CD4-positive, alpha-beta T cell treated with Interleukin-17A for 4 hours (primary cell): ENCODE data around the gene TTC34.
"Not testable (repeated sequence)": the region's sequence is repeated elsewhere in the genome, so short reads cannot be mapped to it uniquely, and the experiment has no call there.

ENCODE experiments used
- DNase-seq: peaks from one replicate; pipeline ENCODE4 v3.0.0-alpha.2; 2020; ENCODE audit warnings: mixed read lengths

Gene TTC34

GRCh38 chr1:2810899-2811532 is 9.5 kb upstream of the TTC34 start:
- DNase-seq: no peak

GRCh38 chr1:2810281-2810680 is 8.8 kb upstream of the TTC34 start:
- no peak for DNase-seq

DNA sequence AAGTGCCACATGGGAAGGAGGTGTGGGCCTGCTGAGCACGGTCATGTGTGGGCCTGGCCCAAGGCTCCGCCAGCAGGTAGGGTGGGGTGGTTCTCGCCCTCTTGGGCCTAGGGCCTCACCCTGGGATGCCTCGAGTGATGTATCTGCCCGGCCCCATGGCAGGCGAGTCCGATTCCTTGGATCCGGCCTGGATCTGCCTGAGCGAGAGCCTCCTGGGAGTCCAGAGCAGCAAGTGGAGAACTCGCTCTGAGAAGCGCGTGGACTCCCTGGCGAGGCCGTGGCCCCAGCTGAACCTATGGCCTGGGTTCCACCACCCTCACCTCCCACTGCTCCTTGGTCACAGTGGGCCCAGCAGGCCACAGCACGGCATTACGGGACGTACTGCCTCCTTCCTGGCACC is 8.2 kb upstream of the TTC34 start:
- DNase-seq: no peak

GRCh38 chr1:2808831-2809605 is 7.5 kb upstream of the TTC34 start:
- DNase-seq: no peak

GRCh38 chr1:2808386-2808705 is 6.9 kb upstream of the TTC34 start:
- DNase-seq: no peak

GRCh38 chr1:2807678-2808385 is 6.3 kb upstream of the TTC34 start:
- no peak for DNase-seq

DNA sequence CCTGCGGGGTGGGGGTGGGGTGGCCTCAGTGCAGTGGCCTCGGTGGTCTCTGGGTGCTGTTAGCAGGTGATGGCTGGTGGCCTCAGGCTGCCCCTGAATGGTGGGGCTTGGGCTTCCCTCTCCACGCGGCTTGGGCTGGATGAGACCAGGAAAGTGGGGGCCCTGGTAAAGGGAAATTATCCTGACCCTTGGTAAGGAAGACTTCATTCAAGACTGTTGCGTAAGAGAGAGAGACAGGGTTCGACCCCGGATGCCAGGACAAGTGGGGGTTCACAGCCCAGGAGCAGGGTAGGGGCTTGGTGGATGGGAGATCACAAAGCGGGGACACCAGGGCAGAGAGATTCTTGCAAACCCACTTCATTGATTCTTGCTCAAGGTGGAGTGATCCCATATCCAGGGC is 5.5 kb upstream of the TTC34 start:
- no peak for DNase-seq

DNA sequence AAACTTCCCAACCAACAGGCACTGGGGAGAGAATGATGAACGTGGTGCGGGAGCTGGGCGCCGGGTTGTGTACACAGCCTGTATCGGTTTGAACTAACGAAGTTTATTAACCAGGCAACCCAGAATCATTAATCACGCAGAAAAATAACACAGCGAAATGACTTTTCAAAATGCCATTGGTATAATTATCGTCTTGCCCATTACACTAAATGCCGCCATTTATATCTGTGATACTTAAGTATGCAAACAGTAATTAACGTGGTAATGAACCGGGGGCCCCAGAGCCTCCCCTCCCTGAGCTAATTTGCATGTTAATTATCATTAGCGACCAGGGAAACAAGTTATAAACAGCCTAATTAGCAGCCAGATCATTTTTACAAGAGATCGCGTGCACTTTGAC is 5.1 kb upstream of the TTC34 start:
- no peak for DNase-seq

GRCh38 chr1:2805801-2806430 is 4.4 kb upstream of the TTC34 start:
- no peak for DNase-seq

DNA sequence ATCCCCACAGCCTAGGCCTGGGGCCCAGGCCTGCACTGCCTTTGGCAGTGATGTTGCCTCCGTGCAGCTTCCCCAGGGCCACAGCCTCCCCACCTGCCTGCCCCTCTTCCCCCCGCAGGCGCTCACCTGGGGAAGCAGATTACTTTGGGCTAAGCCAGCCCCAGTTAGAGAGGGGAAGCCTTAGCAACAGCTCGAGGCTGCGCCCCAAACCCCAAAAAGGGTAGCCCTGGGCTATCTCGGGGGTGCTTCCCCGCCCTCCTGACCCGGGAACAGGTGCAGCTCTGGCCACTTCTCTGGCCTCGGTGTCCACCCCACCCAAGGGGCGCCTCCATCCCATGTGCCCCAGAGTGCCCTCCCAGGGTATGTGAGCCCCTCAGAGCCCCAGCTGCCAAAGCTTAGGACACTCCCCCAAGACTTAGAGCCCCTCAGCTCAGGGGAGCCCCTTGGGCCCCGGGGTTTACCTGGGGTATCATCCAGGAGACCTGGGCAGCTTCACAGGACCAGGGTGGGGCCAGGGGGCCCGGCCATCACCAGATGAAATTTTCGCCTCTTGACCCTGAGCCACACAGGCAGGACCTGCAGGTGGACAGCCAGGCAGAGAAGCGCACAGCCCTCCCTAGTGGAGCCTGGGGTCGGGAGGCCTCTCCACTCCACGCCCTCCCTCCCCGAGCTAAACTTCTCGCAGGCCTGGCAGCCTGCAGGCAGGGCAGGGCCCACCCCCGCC is 3.3 kb upstream of the TTC34 start:
- DNase-seq: no peak

GRCh38 chr1:2803931-2804627 is 2.6 kb upstream of the TTC34 start:
- no peak for DNase-seq

DNA sequence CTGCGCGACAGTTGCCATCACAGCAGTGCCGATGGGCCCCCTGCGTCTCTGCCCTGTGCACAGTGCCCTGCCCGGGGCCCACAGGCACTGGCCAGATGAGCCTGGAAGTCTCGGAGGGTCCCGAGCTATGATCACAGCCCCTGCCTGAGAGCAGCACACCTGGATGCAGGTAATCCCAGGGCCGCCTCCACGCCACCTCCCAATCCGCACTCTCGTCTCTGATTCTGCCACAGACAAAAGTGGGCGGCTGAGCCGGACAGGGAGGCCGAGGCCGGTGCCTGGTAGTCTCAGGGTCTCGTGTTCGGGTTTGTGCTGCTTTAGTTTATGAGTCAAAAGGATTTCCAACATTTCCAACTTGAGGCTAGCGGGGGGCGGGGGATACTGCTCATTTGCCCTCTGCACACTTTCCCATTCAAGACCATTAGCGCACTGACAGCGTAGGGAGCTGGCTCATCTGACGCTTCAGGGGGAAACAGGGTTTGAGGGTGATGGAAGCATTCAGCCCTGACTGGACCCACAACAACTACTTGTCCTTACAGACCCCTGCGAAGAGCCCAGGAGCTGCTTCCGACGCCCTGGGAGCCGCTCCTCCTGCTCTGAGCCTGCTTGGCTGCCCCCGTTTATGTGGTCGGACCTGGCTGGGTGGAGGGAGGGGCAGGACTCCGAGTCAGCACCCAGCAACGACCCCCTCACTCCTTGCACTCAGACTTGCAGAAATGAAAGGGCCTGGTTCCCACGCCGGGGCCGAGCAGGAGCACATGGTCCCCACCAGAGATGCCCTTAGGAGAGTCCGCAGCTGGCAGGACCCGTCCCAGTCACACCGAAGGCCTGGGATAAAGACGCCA is 1.8 kb upstream of the TTC34 start:
- no peak for DNase-seq

- no peak for DNase-seq
Observed at GRCh38 chr1:2802421-2802961, 998 bp upstream of the TTC34 start.

DNA sequence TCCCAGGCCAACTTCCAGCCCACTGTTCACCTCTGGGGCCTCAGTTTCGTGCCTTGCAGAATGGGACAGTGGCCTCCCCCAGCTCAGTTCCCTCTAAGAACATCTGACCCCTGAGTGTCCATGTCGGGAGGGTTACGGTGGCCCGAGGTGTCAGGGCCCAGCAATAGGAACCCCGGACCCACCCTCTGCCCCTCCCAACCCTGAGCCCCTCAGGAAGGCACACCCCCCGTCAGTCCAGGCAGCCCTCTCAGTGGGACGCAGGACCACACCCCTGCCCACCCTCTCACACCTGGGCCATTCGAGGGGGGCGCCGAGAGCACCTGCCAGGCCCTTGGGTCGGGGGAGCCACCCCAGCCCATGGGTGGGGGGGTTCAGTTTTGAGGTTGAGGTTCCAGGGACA is 447 bp downstream of the TTC34 start:
- no peak for DNase-seq

GRCh38 chr1:2800664-2801045 is 838 bp downstream of the TTC34 start:
- no peak for DNase-seq

GRCh38 chr1:2799811-2800663 is 1.5 kb downstream of the TTC34 start:
- no peak for DNase-seq

DNA sequence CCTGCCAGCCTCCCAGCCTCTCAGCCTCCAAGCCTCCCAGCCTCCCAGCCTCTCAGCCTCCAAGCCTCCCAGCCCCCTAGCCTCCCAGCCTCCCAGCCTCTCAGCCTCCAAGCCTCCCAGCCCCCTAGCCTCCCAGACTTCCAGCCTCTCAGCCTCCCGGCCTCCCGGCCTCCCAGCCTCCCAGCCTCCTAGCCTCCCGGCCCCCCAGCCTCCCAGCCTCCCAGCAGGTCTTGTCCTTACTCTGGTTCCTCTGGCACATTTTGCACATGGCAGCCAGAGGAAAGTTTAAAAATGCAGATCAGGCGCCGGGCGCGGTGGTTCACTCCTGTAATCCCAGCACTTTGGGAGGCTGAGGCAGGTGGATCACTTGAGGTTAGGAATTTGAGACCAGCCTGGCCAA is 2.5 kb downstream of the TTC34 start:
- DNase-seq: not testable (repeated sequence)

DNA sequence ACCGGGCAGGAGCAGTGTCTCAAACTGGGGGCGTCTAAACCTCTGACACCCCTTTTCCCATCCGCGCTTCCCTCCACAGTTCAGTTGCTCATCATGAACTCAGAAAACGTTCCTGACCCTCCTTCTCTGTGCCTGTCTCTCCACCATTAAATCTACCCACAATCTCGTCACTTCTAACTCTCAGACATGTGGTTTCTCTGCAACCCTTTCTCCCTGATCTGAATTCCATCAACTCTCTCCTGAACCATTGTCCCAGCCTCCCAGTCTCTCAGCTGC is 3.8 kb downstream of the TTC34 start:
- DNase-seq: no peak

DNA sequence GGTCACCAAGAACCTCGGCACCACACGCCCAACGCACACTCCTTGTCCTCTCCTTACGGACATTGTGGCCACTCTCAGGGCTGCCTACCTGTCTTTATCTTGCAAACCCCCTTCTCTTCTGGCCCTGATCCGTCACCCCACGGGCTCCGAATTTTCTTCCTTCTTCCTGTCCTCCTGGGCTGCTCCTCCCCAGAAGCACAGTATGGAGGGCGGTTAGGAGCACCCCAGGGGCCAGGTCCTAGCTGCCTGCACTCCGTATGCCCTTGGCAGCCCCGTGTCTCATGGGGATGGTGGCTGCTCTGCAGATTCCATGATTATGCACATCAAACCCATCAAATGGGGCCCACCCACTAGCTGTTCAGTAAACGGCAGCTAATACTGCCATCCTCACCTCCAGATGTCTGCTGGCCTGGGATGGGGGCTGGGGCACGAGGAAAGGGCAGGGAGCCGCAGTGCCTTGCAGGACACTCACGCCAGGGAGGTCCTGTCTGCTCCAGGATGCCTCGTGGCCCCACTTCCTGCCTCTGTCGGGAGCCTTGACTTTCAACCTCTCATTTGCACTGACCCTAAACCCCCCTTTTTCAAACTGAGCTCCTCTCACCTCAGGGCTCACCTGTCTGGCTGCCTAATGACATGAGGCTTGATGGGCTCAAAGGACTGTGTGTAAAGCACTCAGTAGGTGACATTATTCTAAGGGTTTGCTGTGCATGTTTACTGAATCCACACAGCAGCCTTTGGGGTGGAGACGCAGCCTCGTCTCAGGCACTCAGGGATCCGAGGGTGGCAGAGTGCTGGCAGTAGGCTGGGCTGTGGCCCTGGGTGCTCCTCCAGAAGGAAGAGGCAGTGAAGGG is 4.4 kb downstream of the TTC34 start:
- DNase-seq: no peak

DNA sequence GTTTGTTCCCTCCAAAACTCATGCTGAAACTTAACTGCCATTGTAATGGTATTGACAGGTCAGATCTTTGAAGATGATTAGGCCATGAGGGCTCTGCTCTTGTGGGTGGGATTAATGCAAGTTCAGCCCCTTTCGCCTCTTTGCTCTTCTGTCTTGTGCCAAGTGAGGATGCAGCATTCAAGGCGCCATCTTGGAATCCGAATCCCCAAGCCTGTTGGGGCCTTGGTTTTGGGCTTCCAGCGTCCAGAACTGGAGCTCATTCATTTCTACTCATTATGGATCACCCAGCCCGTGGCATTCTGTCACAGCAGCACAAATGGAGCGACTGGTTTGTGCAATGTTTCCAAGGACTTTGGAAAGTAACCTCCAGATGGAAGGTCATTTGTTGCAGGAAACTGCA is 5.6 kb downstream of the TTC34 start:
- DNase-seq: no peak
